HEK293 (cell line): ENCODE data around the gene TPSG1.

Experiments
- CTCF ChIA-PET: fragments of 350-600 bp; formaldehyde crosslinking; extraction: SDS; loops from one replicate; lab custom pipeline; 2021; ENCODE audit warnings: antibody characterized with exemption; lab: Yijun Ruan, JAX
- POLR2A ChIA-PET: fragments of 300-600 bp; formaldehyde crosslinking; extraction: SDS; loops from one replicate; lab custom pipeline; 2020; ENCODE audit warnings: antibody characterized with exemption, inconsistent platforms; lab: Yijun Ruan, JAX
- H3K27ac ChIP-seq: fragments of 200-500 bp; sonication (Bioruptor generic); 2 replicates; pipeline ENCODE4 v1.5.1; 2014; ENCODE audit warnings: low read depth, low read length, control low read depth, inconsistent platforms; ENCODE audit errors: extremely low read depth
- H3K36me3 ChIP-seq, 2 experiments: fragments of 200-500 bp in 1 of 2; sonication (Bioruptor generic) in 1 of 2; 1 replicate in 1 of 2; 2 replicates in 1 of 2; pipeline ENCODE4 v1.5.1; 2014 to 2017; ENCODE audit warnings: inconsistent platforms in 2 of 2, low read length in 2 of 2; ENCODE audit not compliant: control insufficient read depth in 2 of 2, insufficient read depth in 1 of 2
- H3K4me1 ChIP-seq: fragments of 200-500 bp; sonication (Bioruptor generic); 2 replicates; pipeline ENCODE4 v1.5.1; 2014; ENCODE audit warnings: mild to moderate bottlenecking, low read length, inconsistent platforms; ENCODE audit not compliant: control insufficient read depth, insufficient read depth
- H3K4me3 ChIP-seq: 2 replicates; pipeline ENCODE4 v1.5.1; 2011; ENCODE audit warnings: low read depth, mild to moderate bottlenecking, control low read depth, low read length, moderate library complexity
- H3K9me3 ChIP-seq: fragments of 200-500 bp; sonication (Bioruptor generic); 2 replicates; pipeline ENCODE4 v1.5.1; 2014; ENCODE audit warnings: low read depth, low read length, inconsistent platforms; ENCODE audit not compliant: control insufficient read depth, insufficient read depth
- GLIS1 ChIP-seq: fragments of 450-650 bp; formaldehyde crosslinking; IDR thresholded peaks from 2 replicates; pipeline ENCODE4 v1.5.1; 2016; ENCODE audit warnings: missing biosample characterization, missing genetic modification characterization
- IKZF3 ChIP-seq: fragments of 450-650 bp; IDR thresholded peaks from 2 replicates; pipeline ENCODE4 v1.5.0; 2018; ENCODE audit warnings: missing biosample characterization, mild to moderate bottlenecking, missing genetic modification characterization, moderate library complexity
- KLF1 ChIP-seq: fragments of 450-650 bp; formaldehyde crosslinking; IDR thresholded peaks from 2 replicates; pipeline ENCODE4 v1.5.1; 2016; ENCODE audit warnings: missing biosample characterization, missing genetic modification characterization
- SCRT1 ChIP-seq: fragments of 450-650 bp; formaldehyde crosslinking; IDR thresholded peaks from 2 replicates; pipeline ENCODE4 v1.5.1; 2016; ENCODE audit warnings: missing biosample characterization, missing genetic modification characterization, borderline replicate concordance
- ZBTB17 ChIP-seq: fragments of 450-650 bp; formaldehyde crosslinking; IDR thresholded peaks from 2 replicates; pipeline ENCODE4 v1.5.1; 2016; ENCODE audit warnings: missing biosample characterization, missing genetic modification characterization
- ZBTB48 ChIP-seq: fragments of 450-650 bp; formaldehyde crosslinking; IDR thresholded peaks from 2 replicates; pipeline ENCODE4 v1.5.1; 2016; ENCODE audit warnings: missing biosample characterization, missing genetic modification characterization
- ZEB2 ChIP-seq: fragments of 450-650 bp; formaldehyde crosslinking; IDR thresholded peaks from 2 replicates; pipeline ENCODE4 v1.5.1; 2016; ENCODE audit warnings: missing biosample characterization, missing genetic modification characterization
- ZIC2 ChIP-seq: fragments of 450-650 bp; formaldehyde crosslinking; IDR thresholded peaks from 2 replicates; pipeline ENCODE4 v1.5.1; 2016; ENCODE audit warnings: missing biosample characterization, missing genetic modification characterization
- ZNF138 ChIP-seq: fragments of 450-650 bp; formaldehyde crosslinking; IDR thresholded peaks from 2 replicates; pipeline ENCODE4 v1.5.1; 2016; ENCODE audit warnings: missing biosample characterization, missing genetic modification characterization, borderline replicate concordance
- ZNF341 ChIP-seq: fragments of 450-650 bp; formaldehyde crosslinking; IDR thresholded peaks from 2 replicates; pipeline ENCODE4; 2016; ENCODE audit warnings: low read depth, missing biosample characterization, missing genetic modification characterization
- ZNF561 ChIP-seq: fragments of 450-650 bp; IDR thresholded peaks from 2 replicates; pipeline ENCODE4 v1.5.1; 2018; ENCODE audit warnings: missing biosample characterization, missing genetic modification characterization, borderline replicate concordance
- TF ChIP-seq, protein P1 (sequence below): fragments of 450-650 bp; formaldehyde crosslinking; IDR thresholded peaks from 2 replicates; pipeline ENCODE4 v1.5.1; 2016; ENCODE audit warnings: missing biosample characterization, missing genetic modification characterization
- TF ChIP-seq, protein P2 (sequence below): fragments of 450-650 bp; formaldehyde crosslinking; IDR thresholded peaks from 2 replicates; pipeline ENCODE4 v1.5.1; 2017; ENCODE audit warnings: missing biosample characterization, missing genetic modification characterization
- TF ChIP-seq, protein P3 (sequence below): fragments of 450-650 bp; formaldehyde crosslinking; IDR thresholded peaks from 2 replicates; pipeline ENCODE4; 2016; ENCODE audit warnings: missing biosample characterization, missing genetic modification characterization
- TF ChIP-seq, protein P4 (sequence below): fragments of 450-650 bp; formaldehyde crosslinking; IDR thresholded peaks from 2 replicates; pipeline ENCODE4 v1.5.1; 2016; ENCODE audit warnings: missing biosample characterization, missing genetic modification characterization
- TF ChIP-seq, protein P5 (sequence below): fragments of 450-650 bp; formaldehyde crosslinking; IDR thresholded peaks from 2 replicates; pipeline ENCODE4 v1.5.1; 2016; ENCODE audit warnings: missing biosample characterization, missing genetic modification characterization
- TF ChIP-seq, protein P6 (sequence below): fragments of 450-650 bp; formaldehyde crosslinking; IDR thresholded peaks from 2 replicates; pipeline ENCODE4 v1.5.1; 2016; ENCODE audit warnings: missing biosample characterization, missing genetic modification characterization

TPSG1 gene

DNA sequence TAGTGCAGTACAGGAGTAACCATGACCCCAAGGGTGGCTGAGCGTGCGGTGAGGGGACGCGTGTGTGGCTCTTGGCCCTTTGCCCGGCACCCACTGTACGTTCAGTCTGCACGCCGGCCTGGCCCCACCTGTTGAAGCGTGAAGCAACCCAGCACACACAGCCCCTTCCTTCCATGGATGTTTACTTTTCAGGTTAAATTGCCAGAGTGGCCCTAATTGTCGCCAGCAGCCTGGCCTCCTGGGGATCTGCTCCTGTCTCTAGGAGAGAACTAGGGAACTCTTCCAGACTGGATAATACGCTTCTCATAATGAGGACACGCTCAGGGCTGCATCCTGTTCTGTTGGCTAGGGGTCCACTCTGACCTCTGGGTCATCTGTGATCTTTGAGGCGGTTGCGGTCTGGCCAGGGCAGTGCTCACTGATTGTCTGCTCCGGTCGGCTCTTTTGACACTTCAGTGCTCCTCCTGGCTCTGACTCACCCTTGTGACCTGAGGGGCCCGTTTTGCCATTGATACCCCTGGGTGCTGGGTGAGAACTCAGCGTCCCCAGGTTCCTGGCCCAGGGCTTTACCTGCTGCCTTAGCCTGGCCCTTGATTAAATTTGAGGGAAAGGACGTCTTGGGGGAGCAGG is 27.7 kb downstream of the TPSG1 start (continued):
- peak; percentile 71; the same call in 1 of the 2 replicates for TF ChIP-seq ZBTB48 (tag by site-specific recombination)
- TF ChIP-seq SCRT1 (tag by site-specific recombination): peak; percentile 99
- TF ChIP-seq, protein P1, sequence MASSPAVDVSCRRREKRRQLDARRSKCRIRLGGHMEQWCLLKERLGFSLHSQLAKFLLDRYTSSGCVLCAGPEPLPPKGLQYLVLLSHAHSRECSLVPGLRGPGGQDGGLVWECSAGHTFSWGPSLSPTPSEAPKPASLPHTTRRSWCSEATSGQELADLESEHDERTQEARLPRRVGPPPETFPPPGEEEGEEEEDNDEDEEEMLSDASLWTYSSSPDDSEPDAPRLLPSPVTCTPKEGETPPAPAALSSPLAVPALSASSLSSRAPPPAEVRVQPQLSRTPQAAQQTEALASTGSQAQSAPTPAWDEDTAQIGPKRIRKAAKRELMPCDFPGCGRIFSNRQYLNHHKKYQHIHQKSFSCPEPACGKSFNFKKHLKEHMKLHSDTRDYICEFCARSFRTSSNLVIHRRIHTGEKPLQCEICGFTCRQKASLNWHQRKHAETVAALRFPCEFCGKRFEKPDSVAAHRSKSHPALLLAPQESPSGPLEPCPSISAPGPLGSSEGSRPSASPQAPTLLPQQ (tag by site-specific recombination): peak; percentile 92
- 0 out of 2 replicates have a peak, but pooled peaks have one; percentile 34 for TF ChIP-seq ZNF561
- peak; percentile 47; the same call in 1 of the 2 replicates for TF ChIP-seq IKZF3 (tag by site-specific recombination)
- TF ChIP-seq, protein P2, sequence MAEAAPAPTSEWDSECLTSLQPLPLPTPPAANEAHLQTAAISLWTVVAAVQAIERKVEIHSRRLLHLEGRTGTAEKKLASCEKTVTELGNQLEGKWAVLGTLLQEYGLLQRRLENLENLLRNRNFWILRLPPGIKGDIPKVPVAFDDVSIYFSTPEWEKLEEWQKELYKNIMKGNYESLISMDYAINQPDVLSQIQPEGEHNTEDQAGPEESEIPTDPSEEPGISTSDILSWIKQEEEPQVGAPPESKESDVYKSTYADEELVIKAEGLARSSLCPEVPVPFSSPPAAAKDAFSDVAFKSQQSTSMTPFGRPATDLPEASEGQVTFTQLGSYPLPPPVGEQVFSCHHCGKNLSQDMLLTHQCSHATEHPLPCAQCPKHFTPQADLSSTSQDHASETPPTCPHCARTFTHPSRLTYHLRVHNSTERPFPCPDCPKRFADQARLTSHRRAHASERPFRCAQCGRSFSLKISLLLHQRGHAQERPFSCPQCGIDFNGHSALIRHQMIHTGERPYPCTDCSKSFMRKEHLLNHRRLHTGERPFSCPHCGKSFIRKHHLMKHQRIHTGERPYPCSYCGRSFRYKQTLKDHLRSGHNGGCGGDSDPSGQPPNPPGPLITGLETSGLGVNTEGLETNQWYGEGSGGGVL: 0 out of 2 replicates have a peak, but pooled peaks have one; percentile 17
- TF ChIP-seq KLF1: peak; percentile 36; the same call in 1 of the 2 replicates
- TF ChIP-seq, protein P3, sequence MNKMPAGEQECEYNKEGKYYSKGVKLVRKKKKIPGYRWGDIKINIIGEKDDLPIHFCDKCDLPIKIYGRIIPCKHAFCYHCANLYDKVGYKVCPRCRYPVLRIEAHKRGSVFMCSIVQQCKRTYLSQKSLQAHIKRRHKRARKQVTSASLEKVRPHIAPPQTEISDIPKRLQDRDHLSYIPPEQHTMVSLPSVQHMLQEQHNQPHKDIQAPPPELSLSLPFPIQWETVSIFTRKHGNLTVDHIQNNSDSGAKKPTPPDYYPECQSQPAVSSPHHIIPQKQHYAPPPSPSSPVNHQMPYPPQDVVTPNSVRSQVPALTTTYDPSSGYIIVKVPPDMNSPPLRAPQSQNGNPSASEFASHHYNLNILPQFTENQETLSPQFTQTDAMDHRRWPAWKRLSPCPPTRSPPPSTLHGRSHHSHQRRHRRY: no peak
- 0 out of 2 replicates have a peak, but pooled peaks have one; percentile 15 for TF ChIP-seq ZEB2
- peak; percentile 63 for TF ChIP-seq ZBTB17
- TF ChIP-seq, protein P4, sequence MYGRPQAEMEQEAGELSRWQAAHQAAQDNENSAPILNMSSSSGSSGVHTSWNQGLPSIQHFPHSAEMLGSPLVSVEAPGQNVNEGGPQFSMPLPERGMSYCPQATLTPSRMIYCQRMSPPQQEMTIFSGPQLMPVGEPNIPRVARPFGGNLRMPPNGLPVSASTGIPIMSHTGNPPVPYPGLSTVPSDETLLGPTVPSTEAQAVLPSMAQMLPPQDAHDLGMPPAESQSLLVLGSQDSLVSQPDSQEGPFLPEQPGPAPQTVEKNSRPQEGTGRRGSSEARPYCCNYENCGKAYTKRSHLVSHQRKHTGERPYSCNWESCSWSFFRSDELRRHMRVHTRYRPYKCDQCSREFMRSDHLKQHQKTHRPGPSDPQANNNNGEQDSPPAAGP (tag by site-specific recombination): peak; percentile 90
- peak; percentile 86 for TF ChIP-seq ZIC2 (tag by site-specific recombination)
- TF ChIP-seq, protein P5, sequence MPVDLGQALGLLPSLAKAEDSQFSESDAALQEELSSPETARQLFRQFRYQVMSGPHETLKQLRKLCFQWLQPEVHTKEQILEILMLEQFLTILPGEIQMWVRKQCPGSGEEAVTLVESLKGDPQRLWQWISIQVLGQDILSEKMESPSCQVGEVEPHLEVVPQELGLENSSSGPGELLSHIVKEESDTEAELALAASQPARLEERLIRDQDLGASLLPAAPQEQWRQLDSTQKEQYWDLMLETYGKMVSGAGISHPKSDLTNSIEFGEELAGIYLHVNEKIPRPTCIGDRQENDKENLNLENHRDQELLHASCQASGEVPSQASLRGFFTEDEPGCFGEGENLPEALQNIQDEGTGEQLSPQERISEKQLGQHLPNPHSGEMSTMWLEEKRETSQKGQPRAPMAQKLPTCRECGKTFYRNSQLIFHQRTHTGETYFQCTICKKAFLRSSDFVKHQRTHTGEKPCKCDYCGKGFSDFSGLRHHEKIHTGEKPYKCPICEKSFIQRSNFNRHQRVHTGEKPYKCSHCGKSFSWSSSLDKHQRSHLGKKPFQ: peak; percentile 58; the same call in 1 of the 2 replicates
- TF ChIP-seq, all 188 proteins: peak for 21

DNA sequence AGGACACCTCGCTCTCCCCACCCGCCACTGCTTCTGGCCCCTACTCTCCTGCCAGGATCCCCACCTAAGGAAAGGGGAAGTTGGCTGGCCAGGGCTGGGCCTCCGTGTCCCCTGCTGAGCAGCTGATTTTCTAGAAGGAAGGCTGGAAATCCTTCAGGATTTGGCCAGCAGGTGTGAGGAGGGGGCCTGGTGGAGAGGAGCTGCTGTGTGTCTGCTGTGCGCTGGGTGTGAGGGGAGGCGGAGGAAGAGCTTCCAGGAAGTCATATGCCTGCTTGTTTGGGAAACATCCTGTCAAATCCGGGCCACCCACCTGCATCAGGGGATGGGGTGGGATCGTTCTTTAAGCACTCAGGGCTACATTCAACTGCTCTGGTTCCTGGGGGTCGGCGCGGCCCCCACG is 28.6 kb downstream of the TPSG1 start:
- ChIA-PET CTCF (interaction anchor here (0.9 to 1.6 kb wide), 4 partner anchors 9 to 93 kb away, joined by 4 to 11 read pairs (median 6); no protein-coding TSS in a partner anchor), POLR2A (no interaction called here)
- TF ChIP-seq ZNF138 (no peak), GLIS1 (tag by site-specific recombination) (0 out of 2 replicates have a peak, but pooled peaks have one; percentile 10), ZNF341 (tag by site-specific recombination) (peak; percentile 48)
- TF ChIP-seq, protein P6, sequence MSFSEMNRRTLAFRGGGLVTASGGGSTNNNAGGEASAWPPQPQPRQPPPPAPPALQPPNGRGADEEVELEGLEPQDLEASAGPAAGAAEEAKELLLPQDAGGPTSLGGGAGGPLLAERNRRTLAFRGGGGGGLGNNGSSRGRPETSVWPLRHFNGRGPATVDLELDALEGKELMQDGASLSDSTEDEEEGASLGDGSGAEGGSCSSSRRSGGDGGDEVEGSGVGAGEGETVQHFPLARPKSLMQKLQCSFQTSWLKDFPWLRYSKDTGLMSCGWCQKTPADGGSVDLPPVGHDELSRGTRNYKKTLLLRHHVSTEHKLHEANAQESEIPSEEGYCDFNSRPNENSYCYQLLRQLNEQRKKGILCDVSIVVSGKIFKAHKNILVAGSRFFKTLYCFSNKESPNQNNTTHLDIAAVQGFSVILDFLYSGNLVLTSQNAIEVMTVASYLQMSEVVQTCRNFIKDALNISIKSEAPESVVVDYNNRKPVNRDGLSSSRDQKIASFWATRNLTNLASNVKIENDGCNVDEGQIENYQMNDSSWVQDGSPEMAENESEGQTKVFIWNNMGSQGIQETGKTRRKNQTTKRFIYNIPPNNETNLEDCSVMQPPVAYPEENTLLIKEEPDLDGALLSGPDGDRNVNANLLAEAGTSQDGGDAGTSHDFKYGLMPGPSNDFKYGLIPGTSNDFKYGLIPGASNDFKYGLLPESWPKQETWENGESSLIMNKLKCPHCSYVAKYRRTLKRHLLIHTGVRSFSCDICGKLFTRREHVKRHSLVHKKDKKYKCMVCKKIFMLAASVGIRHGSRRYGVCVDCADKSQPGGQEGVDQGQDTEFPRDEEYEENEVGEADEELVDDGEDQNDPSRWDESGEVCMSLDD (tag by site-specific recombination): no peak
- TF ChIP-seq, protein P5: no peak
- Histone ChIP-seq H3K9me3 (no peaks in the 10 kb centered on the region), H3K4me1 (peaks cover 3% of the 10 kb centered on the region; the same call in 1 of the 2 replicates), H3K36me3 (no peaks in the 10 kb centered on the region), H3K27ac (no peak overlapping the region), H3K4me3 (no peak overlapping the region)
